NCI-H446 (cell line): ENCODE data around the gene GPR150.

Experiments used
- DNase-seq, 2 experiments: peaks; one replicate each; lab custom pipeline; 2025; lab: John Stamatoyannopoulos, UW

The GPR150 gene

GRCh38 chr5:95620030-95620869, at the start of gene GPR150:
TSS of gene GPR150 (plus strand) at chr5:95620087. CDS start at chr5:95620276, 189 bp downstream.
- peak in 1 of 2 experiments; percentile 3 for DNase-seq

- DNase-seq: no peak
Observed at GRCh38 chr5:95572016-95572415, 47.9 kb upstream of the GPR150 start.

DNA sequence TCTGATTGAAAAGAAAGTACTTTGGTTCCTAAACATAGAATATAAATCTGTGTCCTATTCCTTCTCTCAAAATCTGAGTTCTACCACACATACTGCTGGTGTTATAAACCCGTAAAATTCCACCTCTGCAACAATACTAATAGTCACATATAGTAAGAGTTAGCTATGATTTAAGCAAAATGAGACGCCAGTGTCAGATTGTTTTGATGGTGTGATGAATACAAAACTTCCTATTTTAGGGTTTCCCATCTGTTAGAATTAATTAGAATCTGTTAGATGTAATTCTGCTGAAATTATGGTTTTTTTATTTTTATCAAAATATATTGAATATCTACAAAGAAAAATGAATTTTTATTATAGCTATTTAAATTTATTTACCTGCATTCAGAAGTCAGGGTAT, 38.3 kb upstream of the GPR150 start:
- no peak for DNase-seq

DNA sequence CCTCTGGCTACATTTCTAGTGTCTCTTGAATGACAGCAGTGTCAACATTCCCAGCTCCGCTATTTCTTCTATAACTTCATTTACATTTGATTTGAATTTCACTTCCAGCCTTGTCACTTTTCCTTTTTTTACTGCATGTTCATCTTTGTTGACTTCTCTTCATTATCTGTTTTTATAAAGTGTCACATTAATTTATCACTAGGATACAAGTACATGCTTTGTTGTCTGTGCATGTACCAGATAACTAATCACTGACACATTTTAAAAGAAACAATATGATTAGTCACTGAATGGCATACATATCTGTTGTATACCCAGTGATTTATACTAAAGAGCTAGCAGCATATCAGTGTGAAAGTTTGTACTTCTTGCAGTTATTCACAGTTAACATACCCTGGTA, 35.9 kb upstream of the GPR150 start:
- no peak for DNase-seq

DNA sequence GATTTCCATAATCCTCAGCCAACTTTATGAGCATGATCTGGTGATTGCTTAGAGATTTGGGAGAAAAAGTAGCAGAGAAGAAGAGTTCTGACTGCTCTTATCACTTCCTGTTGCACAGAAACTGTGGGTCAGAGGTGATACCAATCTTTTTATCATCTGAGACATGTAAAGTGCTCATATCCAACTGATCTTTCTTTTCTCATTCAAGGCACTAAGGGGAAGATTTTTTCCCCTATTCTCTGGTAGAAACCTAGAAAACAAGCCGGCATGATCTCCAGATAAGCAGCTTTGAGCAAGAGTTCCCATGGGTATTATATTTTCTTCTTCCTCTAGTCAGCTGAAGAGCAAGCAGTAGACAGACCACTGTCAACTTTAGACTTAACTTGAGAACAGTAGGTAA, 29.0 kb upstream of the GPR150 start:
- no peak for DNase-seq

DNA sequence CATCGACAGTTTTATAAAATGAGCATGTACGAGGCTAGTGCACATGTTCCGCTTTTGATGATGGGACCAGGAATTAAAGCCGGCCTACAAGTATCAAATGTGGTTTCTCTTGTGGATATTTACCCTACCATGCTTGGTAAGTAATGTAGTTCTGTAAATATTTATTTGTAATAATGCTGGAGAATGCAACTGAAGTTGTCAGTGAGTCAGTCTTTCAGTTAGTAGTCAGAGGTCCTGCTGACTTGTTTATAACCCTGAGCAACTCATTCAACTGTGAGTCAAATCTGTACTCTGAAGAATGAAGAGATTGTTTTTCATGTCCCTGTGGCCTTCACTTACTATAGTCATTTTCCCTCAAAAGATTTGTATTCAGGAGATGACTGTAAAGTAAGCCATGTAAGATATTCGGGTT, 28.4 kb upstream of the GPR150 start:
- no peak for DNase-seq

DNA sequence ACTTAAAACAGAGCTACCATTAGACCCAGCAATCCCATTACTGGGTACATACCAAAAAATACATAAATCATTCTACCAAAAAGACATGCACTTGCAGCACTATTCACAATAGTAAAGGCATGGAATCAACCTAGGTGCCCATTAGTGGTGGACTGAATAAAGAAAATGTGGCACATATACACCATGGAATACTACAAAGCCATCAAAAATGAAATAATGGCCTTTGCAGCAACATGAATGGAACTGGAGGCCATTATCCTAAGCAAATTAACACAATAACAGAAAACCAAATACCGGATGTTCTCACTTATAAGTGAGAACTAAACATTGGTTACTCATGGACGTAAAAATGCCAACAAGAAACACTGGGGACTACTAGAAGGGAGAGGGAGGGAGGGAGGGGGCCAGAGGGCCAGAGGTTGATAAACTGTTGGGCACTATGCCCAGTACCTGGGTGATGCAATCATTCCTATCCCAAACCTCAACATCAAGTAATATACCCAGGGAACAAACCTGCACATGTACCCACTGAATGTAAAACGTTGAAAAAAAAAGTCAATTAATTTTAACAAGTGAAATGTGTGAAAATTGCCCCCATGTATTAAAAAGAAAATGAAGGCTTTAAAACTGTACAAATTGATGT, 24.5 kb upstream of the GPR150 start:
- no peak for DNase-seq

- DNase-seq: no peak
Observed at GRCh38 chr5:95599252-95599651, 20.6 kb upstream of the GPR150 start.

- no peak for DNase-seq
Observed at GRCh38 chr5:95600557-95600956, 19.3 kb upstream of the GPR150 start.

DNA sequence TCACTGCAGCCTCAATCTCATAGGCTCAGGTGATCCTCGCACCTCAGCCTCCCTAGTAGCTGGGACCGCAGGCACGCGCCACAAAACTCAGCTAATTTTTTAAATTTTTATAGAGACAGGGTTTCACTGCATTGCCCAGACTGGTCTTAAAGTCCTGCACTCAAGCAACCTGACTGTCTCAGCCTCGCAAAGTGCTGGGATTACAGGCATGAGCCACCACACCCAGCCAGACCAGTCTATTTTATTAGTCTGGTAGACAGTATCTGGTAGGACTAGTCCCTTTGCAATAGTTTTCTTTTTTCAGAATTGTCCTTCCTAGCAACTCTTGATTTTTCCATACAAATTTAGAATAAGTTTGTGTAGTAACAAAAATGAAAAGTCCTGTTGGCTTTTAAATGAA, 14.1 kb upstream of the GPR150 start:
- no peak for DNase-seq

DNA sequence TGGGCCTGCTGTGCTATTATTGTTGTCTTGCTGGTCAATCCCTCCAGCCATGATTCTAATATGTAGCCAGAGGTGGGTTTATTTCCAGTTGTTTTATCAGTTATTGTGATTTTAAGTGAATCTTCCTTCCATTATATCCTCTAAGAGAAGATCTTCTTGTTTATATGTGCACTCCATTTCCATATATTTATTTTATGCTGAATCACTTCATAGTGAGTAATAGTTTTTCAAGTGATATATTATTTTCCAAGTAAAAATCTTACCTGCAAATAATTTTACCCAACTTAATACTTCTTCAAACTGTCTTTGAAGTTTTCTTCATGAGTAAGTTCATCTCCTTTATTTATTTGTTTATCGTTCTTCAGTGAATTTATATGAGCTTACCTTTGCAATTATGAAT, 13.5 kb upstream of the GPR150 start:
- DNase-seq: no peak

DNA sequence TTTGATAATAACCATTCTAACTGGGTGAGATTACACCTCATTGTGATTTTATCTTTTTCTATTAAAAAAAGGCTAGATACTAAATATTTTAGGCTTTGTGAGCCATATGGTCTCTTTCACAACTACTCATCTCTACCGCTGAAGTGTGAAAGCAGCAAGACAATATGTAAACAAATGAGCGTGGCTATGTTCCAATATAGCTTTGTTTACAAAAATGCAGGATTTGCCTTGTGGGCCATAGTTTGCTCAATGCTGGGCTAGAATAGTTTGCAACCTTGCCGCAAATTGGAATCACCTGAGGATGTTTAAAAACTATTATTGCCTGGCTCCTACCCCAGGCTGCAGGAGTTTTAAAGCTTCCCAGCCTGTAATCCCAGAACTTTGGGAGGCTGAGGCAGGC, 10.2 kb upstream of the GPR150 start:
- no peak for DNase-seq

DNA sequence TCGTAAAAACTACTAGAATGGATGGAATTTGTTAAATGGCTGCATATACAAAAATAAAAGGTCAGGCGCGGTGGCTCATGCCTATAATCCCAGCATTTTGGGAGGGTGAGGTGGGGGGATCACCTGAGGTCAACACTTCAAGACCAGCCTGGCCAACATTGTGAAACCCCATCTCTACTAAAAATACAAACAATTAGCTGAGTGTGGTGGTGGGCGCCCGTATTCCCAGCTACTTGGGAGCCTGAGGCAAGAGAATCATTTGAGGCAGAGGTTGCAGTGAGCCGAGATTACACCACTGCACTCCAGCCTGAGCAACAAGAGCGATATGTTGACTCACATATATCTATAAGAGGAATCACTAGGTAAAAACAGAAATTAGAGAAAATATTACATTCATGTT, 9.3 kb upstream of the GPR150 start:
- DNase-seq: no peak

GRCh38 chr5:95611396-95611795, 8.5 kb upstream of the GPR150 start:
- no peak for DNase-seq

GRCh38 chr5:95613514-95613913, 6.4 kb upstream of the GPR150 start:
- no peak for DNase-seq

- DNase-seq: no peak
Observed at GRCh38 chr5:95615164-95615467, 4.8 kb upstream of the GPR150 start.

DNA sequence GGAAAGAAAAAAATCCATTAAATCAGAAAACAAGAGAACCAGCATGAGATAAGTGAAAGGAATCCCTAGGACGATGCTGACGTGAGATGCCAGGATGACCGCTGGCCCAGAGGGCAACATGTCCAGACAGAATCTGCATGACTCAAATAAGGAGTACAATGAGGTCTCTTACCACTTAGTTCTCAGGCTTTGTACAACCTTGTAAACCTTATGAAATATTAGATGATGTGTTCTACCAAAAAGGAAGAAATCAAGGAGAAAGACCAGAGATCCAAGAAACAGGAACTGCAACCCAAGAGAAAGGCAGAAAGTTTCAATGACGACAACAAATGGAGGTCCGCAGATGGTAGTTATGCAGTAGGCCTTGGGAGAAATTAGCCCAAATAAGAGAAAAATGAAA, 2.8 kb upstream of the GPR150 start:
- DNase-seq: no peak

DNA sequence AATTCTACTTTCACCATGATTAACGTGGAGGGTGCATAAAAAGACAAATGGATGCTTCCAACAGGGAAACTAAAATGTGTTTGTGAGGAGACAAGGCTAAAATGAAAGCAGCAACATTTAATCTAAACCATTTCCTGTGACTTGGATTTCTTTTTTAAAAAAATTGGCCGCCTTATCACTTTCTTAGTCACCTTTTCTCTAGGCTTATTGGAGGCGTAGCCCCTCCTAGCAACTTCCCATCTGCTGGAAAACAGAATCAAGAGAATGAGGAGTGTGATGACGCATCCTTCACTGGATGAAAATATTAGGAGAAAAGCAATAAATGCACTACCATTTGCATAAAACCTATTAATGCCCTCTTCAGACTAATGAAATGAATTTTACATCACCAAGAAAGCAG, 791 bp upstream of the GPR150 start:
- DNase-seq: no peak

DNA sequence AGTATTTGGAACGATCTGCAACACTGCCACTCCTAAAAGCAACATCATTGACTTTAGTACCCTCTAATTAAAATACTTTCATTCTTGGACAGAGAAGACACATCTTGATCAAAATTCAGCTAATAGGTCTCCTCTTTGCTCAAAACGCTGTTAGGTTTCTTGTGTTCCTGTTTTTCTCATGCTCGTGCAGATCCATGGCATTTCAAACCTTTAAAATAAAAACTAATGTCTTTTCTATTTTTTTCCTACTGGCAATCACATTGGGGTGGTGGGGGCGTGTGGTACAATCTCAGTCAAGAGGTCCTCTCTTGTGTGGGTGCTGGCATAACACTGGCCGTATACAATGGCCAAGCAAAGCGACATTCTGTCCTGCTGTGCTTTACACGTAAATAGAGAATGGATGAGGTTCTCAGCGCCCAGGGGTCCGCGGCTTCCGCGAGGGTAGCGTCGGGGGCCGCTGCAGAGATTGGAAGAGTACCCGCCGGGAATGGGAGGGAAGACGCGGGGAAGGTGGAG, 315 bp upstream of the GPR150 start:
- DNase-seq: no peak

DNA sequence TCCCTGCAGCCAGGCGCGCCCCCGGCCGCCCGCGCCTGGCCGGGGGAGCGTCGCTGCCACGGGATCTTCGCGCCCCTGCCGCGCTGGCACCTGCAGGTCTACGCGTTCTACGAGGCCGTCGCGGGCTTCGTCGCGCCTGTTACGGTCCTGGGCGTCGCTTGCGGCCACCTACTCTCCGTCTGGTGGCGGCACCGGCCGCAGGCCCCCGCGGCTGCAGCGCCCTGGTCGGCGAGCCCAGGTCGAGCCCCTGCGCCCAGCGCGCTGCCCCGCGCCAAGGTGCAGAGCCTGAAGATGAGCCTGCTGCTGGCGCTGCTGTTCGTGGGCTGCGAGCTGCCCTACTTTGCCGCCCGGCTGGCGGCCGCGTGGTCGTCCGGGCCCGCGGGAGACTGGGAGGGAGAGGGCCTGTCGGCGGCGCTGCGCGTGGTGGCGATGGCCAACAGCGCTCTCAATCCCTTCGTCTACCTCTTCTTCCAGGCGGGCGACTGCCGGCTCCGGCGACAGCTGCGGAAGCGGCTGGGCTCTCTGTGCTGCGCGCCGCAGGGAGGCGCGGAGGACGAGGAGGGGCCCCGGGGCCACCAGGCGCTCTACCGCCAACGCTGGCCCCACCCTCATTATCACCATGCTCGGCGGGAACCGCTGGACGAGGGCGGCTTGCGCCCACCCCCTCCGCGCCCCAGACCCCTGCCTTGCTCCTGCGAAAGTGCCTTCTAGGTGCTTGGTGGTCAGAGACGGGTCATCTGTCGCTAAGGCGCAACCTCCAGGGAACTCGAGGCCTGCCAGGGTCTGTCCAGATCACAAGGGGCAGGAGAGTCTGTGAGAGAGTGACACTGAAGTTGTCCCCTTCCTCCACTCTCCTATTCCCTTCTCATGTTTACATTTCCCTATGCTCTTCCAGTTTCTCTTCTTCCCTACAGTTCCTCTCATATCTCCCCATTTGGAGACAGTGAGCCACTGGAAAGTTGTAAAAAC, 1.3 kb downstream of the GPR150 start:
- DNase-seq: no peak

GRCh38 chr5:95621839-95622629, 2.1 kb downstream of the GPR150 start:
- no peak for DNase-seq

DNA sequence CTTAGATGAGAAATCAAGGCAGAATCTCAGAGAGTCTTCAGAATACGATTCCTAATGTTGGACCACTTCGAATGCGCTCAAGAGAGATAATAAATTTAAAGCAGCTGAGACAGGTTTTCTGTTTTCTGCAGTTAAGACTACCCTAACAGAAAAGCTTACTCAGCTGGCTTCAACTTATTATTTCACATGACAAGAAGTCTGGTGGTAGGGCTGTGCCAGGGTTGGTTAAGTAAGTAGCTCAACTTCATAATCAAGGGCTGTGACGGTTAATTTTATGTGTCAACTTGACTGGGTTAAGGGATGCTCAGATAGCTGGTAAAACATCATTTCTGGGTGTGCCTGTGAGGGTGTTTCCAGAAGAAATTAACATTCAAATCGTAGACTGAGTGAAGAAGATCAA, 3.8 kb downstream of the GPR150 start:
- DNase-seq: no peak
